NCI-H1105 treated with DMSO at 0.1 percent for 48 hours (cell line): Measurements from ENCODE around the gene UGT1A7.
"Not testable (repeated sequence)": the region's sequence is repeated elsewhere in the genome, so short reads cannot be mapped to it uniquely, and the experiment has no call there.

Experiments
- DNase-seq: peaks from one replicate; lab custom pipeline; 2025; lab: John Stamatoyannopoulos, UW

UGT1A7 gene

GRCh38 chr2:233712611-233713261 is 31.0 kb downstream of the UGT1A7 start, which contains the start of gene UGT1A5:
Gene UGT1A5 (plus strand): TSS chr2:233712907. CDS start chr2:233712992, 85 bp downstream.
- no peak for DNase-seq

GRCh38 chr2:233713262-233713615 is 31.5 kb downstream of the UGT1A7 start:
- no peak for DNase-seq

GRCh38 chr2:233714121-233714520 is 32.4 kb downstream of the UGT1A7 start:
- no peak for DNase-seq

- no peak for DNase-seq
Measured at GRCh38 chr2:233718552-233718951, 36.9 kb downstream of the UGT1A7 start, which contains the start of gene UGT1A4. Gene UGT1A4 (plus strand): TSS chr2:233718736. CDS start chr2:233718821, 85 bp downstream.

- DNase-seq: no peak
Measured at GRCh38 chr2:233728723-233729301, 47.1 kb downstream of the UGT1A7 start, which contains the start of gene UGT1A3. Gene UGT1A3 (plus strand): TSS chr2:233729042. CDS start chr2:233729127, 85 bp downstream.

- DNase-seq: not testable (repeated sequence)
Measured at GRCh38 chr2:233736868-233737653, 55.4 kb downstream of the UGT1A7 start.

- no peak for DNase-seq
Measured at GRCh38 chr2:233740870-233741269, 59.2 kb downstream of the UGT1A7 start.

GRCh38 chr2:233743464-233744259 is 62.0 kb downstream of the UGT1A7 start:
- DNase-seq: no peak

GRCh38 chr2:233745073-233745755 is 63.5 kb downstream of the UGT1A7 start:
- DNase-seq: no peak

- not testable (repeated sequence) for DNase-seq
Measured at GRCh38 chr2:233745838-233746237, 64.1 kb downstream of the UGT1A7 start.

- DNase-seq: no peak
Measured at GRCh38 chr2:233746475-233747282, 65.0 kb downstream of the UGT1A7 start.

GRCh38 chr2:233747283-233747544 is 65.5 kb downstream of the UGT1A7 start:
- no peak for DNase-seq

- DNase-seq: not testable (repeated sequence)
Measured at GRCh38 chr2:233750689-233751088, 69.0 kb downstream of the UGT1A7 start.

- not testable (repeated sequence) for DNase-seq
Measured at GRCh38 chr2:233751212-233752009, 69.7 kb downstream of the UGT1A7 start.

- DNase-seq: no peak
Measured at GRCh38 chr2:233754872-233755611, 73.3 kb downstream of the UGT1A7 start.

GRCh38 chr2:233756429-233757081 is 74.9 kb downstream of the UGT1A7 start:
- no peak for DNase-seq

- no peak for DNase-seq
Measured at GRCh38 chr2:233758141-233758540, 76.4 kb downstream of the UGT1A7 start.

- DNase-seq: no peak
Measured at GRCh38 chr2:233758849-233759248, 77.1 kb downstream of the UGT1A7 start.

- DNase-seq: no peak
Measured at GRCh38 chr2:233760043-233760442, 78.3 kb downstream of the UGT1A7 start, which contains the start of gene UGT1A1. Gene UGT1A1 (plus strand): TSS chr2:233760270. CDS start chr2:233760288, 18 bp downstream.
